Ovary (tissue), 9 donors: ENCODE measurements around the gene SKI. TPM values are rescaled to one million over a fixed set of nuclear protein-coding genes. Genes with fewer than 3 reads are reported as not detected.
A peak's percentile ranks its signal among the peaks of the same experiment; 100 is the strongest.

ENCODE experiments used
- DNase-seq, 5 donors: peaks; one replicate each; pipeline ENCODE4 v3.0.0-alpha.2; 2019 to 2020
- H3K27ac ChIP-seq, 2 donors: fragments of 200-600 bp; one replicate each; pipeline versions ENCODE4 v1.5.1 to v1.8.0; 2019 to 2022
- H3K27me3 ChIP-seq: fragments of 200-600 bp; one replicate; pipeline ENCODE4 v1.8.0; 2022
- H3K36me3 ChIP-seq: fragments of 200-600 bp; sonication (generic); one replicate; pipeline ENCODE4 v1.5.1; 2019
- H3K4me1 ChIP-seq: one replicate; pipeline ENCODE4 v1.8.1; 2013; ENCODE audit warnings: mild to moderate bottlenecking, moderate library complexity; ENCODE audit not compliant: insufficient read depth
- H3K4me3 ChIP-seq: fragments of 200-600 bp; sonication (generic); one replicate; pipeline ENCODE4 v1.5.1; 2017
- H3K9me3 ChIP-seq, 2 donors: fragments of 200-600 bp in 1 of 2; sonication (generic) in 1 of 2; one replicate each; pipeline versions ENCODE4 v1.5.1 to v1.8.1; 2013 to 2019; ENCODE audit warnings: mild to moderate bottlenecking in 1 of 2, moderate library complexity in 1 of 2
- EP300 ChIP-seq: sonication (generic); formaldehyde crosslinking; IDR thresholded peaks from one replicate; pipeline ENCODE4 v1.6.1; 2017; ENCODE audit warnings: antibody characterized with exemption
- POLR2A ChIP-seq: fragments of 450-650 bp; IDR thresholded peaks from one replicate; pipeline ENCODE4 v1.6.1; 2017; ENCODE audit warnings: antibody characterized with exemption, mild to moderate bottlenecking, moderate library complexity
- WGBS, 3 donors: extraction: QIAGEN DNeasy Blood & Tissue Kit in 1 of 3; methylation state at CpG; one replicate each; pipeline versions ENCODE4 v1.1.5 to v1.1.7; 2013 to 2017; 5-methylcytosine and 5-hydroxymethylcytosine counted together
- intact Hi-C, 4 donors: fragments of 100-400 bp; cut with DNase I; formaldehyde crosslinking; loops; one replicate each; pipeline versions ENCODE4 v1.11.0 to v1.15.1; 2022 to 2023
- polyA plus RNA-seq, 2 donors: library from polyadenylated mRNA; stranded (reverse); fragments of 200-250 nt in 1 of 2; fragments of 350-450 nt in 1 of 2; fragmentation: Illumina TruSeq in 1 of 2; extraction: RNeasy Lipid Tissue Mini Kit (QIAGEN cat#74804) in 1 of 2; gene quantifications; one replicate each; pipeline ENCODE4 v1.2.3, GENCODE V29; 2013 to 2014
- total RNA-seq, 7 donors: library from RNA; depleted of rRNA in 2 of 7; stranded (reverse); fragments of >200 nt in 2 of 7; fragmentation: NEBNext Ultra II Directional in 3 of 7; extraction: Animal tissue kit (Norgen Biotek cat#: 25700) in 3 of 7; gene quantifications; one replicate each; pipeline versions ENCODE4 v1.1.0 to v1.2.4, GENCODE V29; 2016 to 2023
- TF ChIP-seq, protein P1 (sequence below), 3 donors: fragments of 450-650 bp in 2 of 3; fragments of 200-600 bp in 1 of 3; IDR thresholded peaks; one replicate each; pipeline versions ENCODE4 v1.5.1 to v1.8.0; 2016 to 2022; ENCODE audit warnings: antibody characterized with exemption in 3 of 3, mild to moderate bottlenecking in 1 of 3
- donor health status: DM: no; HTN: no; CAD: no; lungs with moderate emphysema.
- donor health status: DM: no; HTN: no; CAD: no.
- donor health status: Bipolar disorder and iron deficiency.
- donor health status: DM: yes; HTN: yes; CAD: no.
- donor health status: DM: no; HTN: no; CAD: no.
- donor health status: DM: yes; HTN: yes; CAD: no.

SKI gene
- total and polyA plus RNA-seq, 9 donors, result 27.8 to 109 (median 79.1) TPM

DNA sequence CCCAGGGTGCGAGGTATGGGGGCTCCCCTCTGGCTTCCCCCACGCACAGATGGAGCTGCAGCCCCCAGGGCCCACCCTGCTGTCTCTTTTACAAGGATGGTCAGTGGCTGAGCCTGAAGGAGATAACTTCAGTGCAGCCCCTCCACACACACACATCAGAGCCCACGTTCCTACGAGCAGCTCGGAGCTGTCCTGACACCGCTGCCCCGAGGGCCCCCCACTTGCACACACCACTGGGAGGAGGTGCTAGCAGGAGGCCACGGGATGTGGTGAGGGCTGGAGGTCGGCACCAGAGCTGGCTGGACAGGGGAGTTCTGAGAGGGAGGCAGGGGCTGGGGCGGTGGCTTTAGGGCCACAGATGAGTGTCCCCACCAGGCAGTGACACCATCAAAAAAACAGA, 109.4 kb downstream of the SKI start:
- intact Hi-C loops, result no loop called here
- WGBS, 3 donors, result 44 to 64% (median 47%) methylated on average over 9 to 10 of the region's 10 CpGs
- no peak for DNase-seq
- no peaks in the 10 kb centered on the region for H3K9me3 ChIP-seq
- no peak overlapping the region for H3K4me3 ChIP-seq
- no peaks in the 10 kb centered on the region for H3K4me1 ChIP-seq
- no peaks in the 10 kb centered on the region for H3K36me3 ChIP-seq
- TF ChIP-seq, protein P1, sequence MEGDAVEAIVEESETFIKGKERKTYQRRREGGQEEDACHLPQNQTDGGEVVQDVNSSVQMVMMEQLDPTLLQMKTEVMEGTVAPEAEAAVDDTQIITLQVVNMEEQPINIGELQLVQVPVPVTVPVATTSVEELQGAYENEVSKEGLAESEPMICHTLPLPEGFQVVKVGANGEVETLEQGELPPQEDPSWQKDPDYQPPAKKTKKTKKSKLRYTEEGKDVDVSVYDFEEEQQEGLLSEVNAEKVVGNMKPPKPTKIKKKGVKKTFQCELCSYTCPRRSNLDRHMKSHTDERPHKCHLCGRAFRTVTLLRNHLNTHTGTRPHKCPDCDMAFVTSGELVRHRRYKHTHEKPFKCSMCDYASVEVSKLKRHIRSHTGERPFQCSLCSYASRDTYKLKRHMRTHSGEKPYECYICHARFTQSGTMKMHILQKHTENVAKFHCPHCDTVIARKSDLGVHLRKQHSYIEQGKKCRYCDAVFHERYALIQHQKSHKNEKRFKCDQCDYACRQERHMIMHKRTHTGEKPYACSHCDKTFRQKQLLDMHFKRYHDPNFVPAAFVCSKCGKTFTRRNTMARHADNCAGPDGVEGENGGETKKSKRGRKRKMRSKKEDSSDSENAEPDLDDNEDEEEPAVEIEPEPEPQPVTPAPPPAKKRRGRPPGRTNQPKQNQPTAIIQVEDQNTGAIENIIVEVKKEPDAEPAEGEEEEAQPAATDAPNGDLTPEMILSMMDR (IDR thresholded peaks at IDR 0.05), result no peak
- TF ChIP-seq POLR2A (no peak), EP300 (no peak)
- H3K27me3 ChIP-seq, result no peaks in the 10 kb centered on the region
- no peak overlapping the region for H3K27ac ChIP-seq

DNA sequence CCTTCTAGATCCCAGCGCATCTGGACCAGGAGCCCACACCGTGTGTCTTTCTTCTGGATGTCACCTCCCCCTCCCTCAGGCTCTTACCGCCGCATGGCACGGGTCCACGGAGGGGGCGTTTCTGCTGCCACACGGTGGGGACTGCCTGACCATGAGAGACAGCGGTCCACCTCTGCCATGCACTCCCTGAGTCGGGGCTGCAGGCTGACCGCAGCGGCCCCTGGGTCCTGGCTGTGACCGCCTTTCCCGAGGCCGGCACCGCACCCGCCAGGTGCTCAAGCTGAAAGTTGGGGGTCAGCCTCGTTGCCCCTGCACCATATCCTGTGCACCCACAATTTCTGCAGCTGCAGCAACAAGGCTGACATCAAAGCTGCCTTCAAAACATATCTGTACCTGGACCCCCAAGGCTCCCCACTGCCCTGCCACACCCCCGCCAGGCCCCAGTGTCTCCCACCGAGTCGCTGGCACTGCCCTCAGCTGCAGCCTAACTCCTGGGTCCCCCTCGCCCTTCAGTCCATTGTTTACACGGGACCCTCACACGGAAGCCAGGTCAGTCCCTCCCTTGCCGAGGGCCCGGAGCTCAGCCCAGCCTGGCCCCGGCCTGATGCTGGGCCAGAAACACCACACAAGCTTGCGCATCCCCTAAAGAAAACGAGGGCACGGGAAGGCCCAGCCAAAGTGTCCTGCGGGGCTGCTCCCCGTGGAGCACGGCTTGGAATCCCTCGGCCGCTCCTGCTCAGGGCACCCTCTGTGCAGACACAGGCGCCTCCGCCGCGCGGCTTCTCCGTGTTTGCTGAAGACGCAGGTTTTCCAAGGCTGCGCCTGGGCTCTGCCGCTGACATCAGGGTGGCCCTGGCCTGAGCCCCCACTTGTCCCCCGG, 111.3 kb downstream of the SKI start:
- no peak overlapping the region for H3K4me3 ChIP-seq
- DNase-seq, result no peak
- intact Hi-C loops, result no loop called here

DNA sequence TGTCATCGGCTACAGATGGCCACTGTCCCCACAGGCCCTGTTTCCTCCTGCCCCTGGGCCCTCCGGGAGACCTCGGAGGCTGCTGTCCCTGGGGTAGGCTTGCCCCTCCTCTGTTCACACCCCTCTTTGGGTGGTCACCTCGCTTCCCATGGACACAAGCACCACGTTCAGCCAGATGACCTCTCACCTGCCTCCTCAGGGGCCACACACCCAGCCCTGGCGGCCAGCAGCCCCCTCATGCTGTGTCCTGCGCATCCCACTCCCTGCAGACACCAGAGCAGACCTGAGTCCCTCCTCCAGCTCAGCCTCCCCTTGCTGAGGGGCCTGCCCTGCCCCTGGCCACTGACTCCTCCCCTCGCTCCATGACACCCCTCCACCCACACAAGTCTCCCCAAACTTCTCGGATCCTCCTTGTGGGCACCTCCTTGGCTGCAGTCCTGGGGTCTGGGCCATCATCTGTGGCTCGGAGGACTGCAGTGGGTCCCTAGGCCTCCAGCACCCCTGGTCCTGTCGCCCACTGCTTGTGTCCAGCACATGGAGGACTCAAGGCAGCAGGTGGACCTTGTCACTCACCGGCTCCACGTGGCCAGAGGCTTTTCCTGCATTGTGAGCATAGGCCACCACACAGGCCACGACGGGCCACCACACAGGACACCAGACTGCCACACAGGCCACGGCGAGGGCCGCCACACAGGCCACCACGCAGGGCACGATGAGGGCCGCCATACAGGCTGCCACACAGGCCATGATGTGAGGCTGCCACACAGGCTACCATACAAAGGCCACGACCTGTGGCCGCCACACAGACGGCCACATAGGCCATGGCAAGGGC, 112.2 kb downstream of the SKI start:
- Histone ChIP-seq H3K4me3 (no peak overlapping the region), H3K9me3 (no peaks in the 10 kb centered on the region), H3K36me3 (no peaks in the 10 kb centered on the region), H3K27ac (no peak overlapping the region), H3K27me3 (no peaks in the 10 kb centered on the region), H3K4me1 (no peaks in the 10 kb centered on the region)
- intact Hi-C loops, result no loop called here
- DNase-seq, result peak in 1 of 5 donors; percentile 16
- 84 to 90% (median 87%) methylated on average over 24 of the region's 24 CpGs for WGBS, 3 donors
- TF ChIP-seq POLR2A, result no peak
- no peak for TF ChIP-seq EP300
- TF ChIP-seq, protein P1 (IDR thresholded peaks at IDR 0.05), result no peak

More for the DNA sequence above, 111.3 kb downstream of the SKI start:
- no peaks in the 10 kb centered on the region for H3K9me3 ChIP-seq
- no peaks in the 10 kb centered on the region for H3K27me3 ChIP-seq
- no peak overlapping the region for H3K27ac ChIP-seq
- H3K36me3 ChIP-seq, result no peaks in the 10 kb centered on the region
- TF ChIP-seq, protein P1 (IDR thresholded peaks at IDR 0.05), result no peak
- no peak for TF ChIP-seq EP300
- no peak for TF ChIP-seq POLR2A
- WGBS, 3 donors, result 84 to 87% (median 85%) methylated on average over 45 of the region's 45 CpGs
- H3K4me1 ChIP-seq, result no peaks in the 10 kb centered on the region

GRCh38 chr1:2340918-2341254, 112.8 kb downstream of the SKI start:
- intact Hi-C loops, result no loop called here
- WGBS, 3 donors, result 91 to 96% (median 94%) methylated on average over 14 of the region's 14 CpGs
- no peak for TF ChIP-seq POLR2A
- H3K27me3 ChIP-seq, result no peaks in the 10 kb centered on the region
- no peaks in the 10 kb centered on the region for H3K4me1 ChIP-seq
- no peaks in the 10 kb centered on the region for H3K36me3 ChIP-seq
- H3K4me3 ChIP-seq, result no peak overlapping the region
- H3K27ac ChIP-seq, result no peak overlapping the region
- no peaks in the 10 kb centered on the region for H3K9me3 ChIP-seq
- peak in 1 of 5 donors; percentile 14 for DNase-seq
